ENCODE results near the gene SLC25A47.
"Not testable (repeated sequence)": the region's sequence is repeated elsewhere in the genome, so short reads cannot be mapped to it uniquely, and the experiment has no call there.

The SLC25A47 gene

DNA sequence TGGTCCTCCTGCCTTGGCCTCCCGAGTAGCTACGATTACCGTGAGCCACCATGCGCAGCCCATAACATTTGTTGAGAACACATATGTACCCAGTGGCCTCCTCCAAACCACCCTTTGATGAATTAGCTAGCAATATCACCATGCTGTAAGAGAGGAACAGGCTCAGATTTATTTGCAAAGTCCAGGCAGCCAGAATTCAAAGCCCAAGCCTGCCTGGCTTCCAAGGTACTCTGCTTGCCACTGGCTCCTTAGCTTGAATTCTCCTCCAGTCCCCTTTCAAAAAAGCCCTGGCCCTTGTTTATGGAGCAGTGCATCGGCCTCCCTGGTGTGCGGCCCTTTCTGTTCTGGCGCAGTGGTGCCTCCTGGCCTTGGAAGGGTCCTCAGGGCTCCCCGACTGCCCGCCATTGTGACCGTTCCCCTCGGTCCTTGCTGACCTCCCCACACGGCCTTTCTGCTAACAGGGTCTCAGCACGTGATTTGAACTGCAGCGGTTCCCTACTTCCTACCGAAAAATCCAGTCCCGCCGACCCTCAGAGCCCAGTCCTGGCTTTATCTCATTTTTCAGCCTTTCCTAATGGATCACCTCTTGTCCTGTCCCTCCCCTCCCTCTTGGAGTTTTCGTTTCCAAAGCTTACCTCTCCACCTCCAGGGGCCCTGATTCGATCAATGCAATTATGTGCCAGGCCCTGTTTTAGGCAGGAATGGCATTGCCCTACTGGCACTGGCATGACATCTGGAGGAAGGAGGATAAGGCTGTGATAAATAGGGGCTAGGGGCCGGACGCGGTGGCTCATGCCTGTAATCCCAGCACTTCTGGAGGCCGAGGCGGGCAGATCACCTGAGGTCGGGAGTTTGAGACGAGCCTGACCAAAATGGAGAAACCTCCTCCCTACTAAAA lies 38.9 kb upstream of the SLC25A47 start:
- Histone ChIP-seq H3K9ac (ENCODE audit: low read depth in 1 of 2, low read length in 2 of 2) (peak overlapping the region in 1 of 2 donors; percentile 92), H3K4me3 (ENCODE audit: low read length in 2 of 2) (peak overlapping the region; percentile 70 to 73), H3K9me3 (ENCODE audit: control insufficient read depth in 2 of 2, low read length in 2 of 2) (no peaks in the 10 kb centered on the region), H3K4me1 (ENCODE audit: control insufficient read depth in 2 of 2, insufficient read depth in 2 of 2, low read length in 2 of 2) (peaks cover 3 to 8% of the 10 kb centered on the region in 2 donors), H3K36me3 (ENCODE audit: control insufficient read depth in 2 of 2, insufficient read depth in 2 of 2, low read length in 2 of 2) (peaks cover 5 to 6% of the 10 kb centered on the region in 2 donors), H3K27ac (ENCODE audit: low read depth in 2 of 2, low read length in 2 of 2) (no peak overlapping the region), H3K27me3 (ENCODE audit: control insufficient read depth in 2 of 2, insufficient read depth in 2 of 2, low read length in 2 of 2) (no peaks in the 10 kb centered on the region)

DNA sequence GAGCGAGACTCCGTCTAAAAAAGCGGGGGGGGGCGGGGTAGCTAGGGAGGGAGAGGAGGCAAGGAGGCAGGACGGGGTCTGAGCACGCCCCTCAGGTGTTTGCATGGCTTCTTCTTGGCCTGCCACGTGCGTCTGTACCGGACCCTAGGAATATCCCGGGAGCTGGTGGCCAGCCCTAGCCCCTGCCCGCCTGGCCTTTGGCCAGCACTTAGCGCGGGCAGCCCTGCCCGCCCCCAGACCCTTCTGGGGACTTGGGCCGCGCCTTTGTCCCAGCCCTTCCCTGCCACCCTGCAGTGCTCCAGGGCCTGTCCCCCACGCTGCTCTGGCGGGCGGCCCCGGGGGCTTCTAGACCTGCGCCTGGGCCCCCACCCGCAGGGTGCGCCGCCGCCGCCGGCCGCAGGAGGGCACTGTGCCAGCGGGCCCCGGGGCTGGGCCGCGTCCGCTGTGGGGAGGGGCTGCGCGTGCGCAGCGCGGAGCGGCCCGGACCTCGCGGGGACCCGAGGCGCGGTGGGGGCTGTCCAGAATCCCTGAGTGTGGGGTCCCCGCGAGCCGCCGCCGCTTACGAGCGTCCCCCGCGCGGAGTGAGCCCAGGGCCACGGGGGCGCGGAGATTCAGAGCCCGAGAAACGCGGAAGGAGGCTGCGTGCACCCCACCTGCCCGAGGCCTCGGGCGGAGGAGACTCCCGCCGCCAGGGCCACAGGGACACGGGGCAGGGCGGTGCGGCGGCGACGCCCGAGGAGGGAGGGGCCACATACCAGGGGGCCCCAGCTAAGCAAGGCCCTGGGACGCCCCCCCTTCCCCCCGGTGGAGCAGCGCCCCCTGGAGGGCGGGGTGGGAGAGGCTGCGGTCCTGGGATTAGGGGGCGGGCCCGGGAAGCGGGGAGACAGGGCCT lies 37.9 kb upstream of the SLC25A47 start:
- Histone ChIP-seq H3K4me3 (ENCODE audit: low read length in 2 of 2) (peak overlapping the region; percentile 70 to 73), H3K27ac (ENCODE audit: low read depth in 2 of 2, low read length in 2 of 2) (peak overlapping the region; percentile 86), H3K36me3 (ENCODE audit: control insufficient read depth in 2 of 2, insufficient read depth in 2 of 2, low read length in 2 of 2) (peaks cover 5 to 6% of the 10 kb centered on the region in 2 donors), H3K9ac (ENCODE audit: low read depth in 1 of 2, low read length in 2 of 2) (peak overlapping the region; percentile 75 to 92), H3K9me3 (ENCODE audit: control insufficient read depth in 2 of 2, low read length in 2 of 2) (no peaks in the 10 kb centered on the region), H3K27me3 (ENCODE audit: control insufficient read depth in 2 of 2, insufficient read depth in 2 of 2, low read length in 2 of 2) (no peaks in the 10 kb centered on the region), H3K4me1 (ENCODE audit: control insufficient read depth in 2 of 2, insufficient read depth in 2 of 2, low read length in 2 of 2) (peaks cover 3 to 5% of the 10 kb centered on the region in 2 donors)

DNA sequence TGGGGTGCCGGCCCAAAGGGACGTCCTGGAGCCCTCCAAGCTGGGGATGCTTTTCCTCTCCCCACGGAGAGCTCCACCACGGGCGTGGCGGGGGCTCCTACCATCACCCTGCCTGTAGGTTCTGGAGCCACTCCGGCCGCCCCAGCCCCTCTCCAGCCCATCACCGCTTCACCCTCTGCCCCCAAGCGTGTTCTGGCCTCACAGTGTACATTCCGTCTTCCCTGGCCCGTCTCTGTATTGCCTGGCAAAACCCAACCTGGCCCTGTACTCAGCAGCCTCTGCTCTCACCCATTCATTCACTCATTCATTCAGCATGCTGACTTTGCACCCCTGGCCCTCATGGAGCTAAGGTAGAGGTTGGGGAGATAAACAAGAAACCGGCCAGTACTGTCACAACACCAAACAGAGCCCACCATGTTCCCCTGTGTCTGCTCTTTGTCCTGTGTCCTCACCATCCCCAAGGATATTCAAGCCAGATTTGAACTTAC lies 37.2 kb upstream of the SLC25A47 start:
- H3K27me3 ChIP-seq (ENCODE audit: control insufficient read depth in 2 of 2, insufficient read depth in 2 of 2, low read length in 2 of 2): no peaks in the 10 kb centered on the region
- peaks cover 5 to 6% of the 10 kb centered on the region in 2 donors for H3K36me3 ChIP-seq (ENCODE audit: control insufficient read depth in 2 of 2, insufficient read depth in 2 of 2, low read length in 2 of 2)
- H3K4me3 ChIP-seq (ENCODE audit: low read length in 2 of 2): peak overlapping the region; percentile 70 to 73
- peaks cover 3 to 5% of the 10 kb centered on the region in 2 donors for H3K4me1 ChIP-seq (ENCODE audit: control insufficient read depth in 2 of 2, insufficient read depth in 2 of 2, low read length in 2 of 2)
- H3K9me3 ChIP-seq (ENCODE audit: control insufficient read depth in 2 of 2, low read length in 2 of 2): no peaks in the 10 kb centered on the region
- H3K9ac ChIP-seq (ENCODE audit: low read depth in 1 of 2, low read length in 2 of 2): peak overlapping the region; percentile 14 to 92
- peak overlapping the region; percentile 86 for H3K27ac ChIP-seq (ENCODE audit: low read depth in 2 of 2, low read length in 2 of 2)

DNA sequence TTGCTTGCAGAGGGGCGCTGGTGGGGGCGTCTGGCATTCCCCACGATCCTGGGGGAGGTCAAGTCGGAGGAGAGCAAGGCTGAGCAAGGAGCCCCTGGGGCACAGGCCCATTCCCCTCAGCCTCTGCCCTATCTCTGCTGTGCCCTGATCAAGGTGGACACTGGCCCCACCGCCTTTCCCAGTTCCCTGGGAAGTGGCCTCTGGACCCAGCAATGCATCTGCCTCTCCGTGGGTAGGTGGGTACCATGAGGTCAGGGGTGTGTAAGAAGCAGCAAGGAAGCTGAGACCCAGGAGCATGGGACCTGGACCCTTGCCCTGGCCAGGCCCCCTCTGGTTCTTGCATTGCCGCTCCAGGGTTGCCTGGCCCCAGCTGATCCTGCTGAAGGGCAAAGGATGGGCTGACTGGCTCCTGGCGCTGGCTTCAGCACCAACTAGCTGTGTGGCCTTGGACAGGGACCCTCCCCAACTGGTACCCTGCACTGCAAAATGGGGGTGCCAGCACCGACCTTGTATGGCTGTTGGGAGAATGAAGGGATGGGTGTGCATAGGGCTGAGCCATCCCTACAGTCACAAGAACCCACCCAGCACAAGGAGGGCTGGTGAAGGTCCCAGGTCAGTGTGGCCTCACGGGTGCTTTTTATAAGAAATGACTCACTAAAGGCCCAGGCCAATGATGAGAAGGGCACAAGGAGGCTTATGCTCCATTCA lies 36.5 kb upstream of the SLC25A47 start:
- no peak overlapping the region for H3K9ac ChIP-seq (ENCODE audit: low read depth in 1 of 2, low read length in 2 of 2)
- no peak overlapping the region for H3K27ac ChIP-seq (ENCODE audit: low read depth in 2 of 2, low read length in 2 of 2)
- peaks cover 0 to 3% of the 10 kb centered on the region in 2 donors for H3K36me3 ChIP-seq (ENCODE audit: control insufficient read depth in 2 of 2, insufficient read depth in 2 of 2, low read length in 2 of 2)
- H3K9me3 ChIP-seq (ENCODE audit: control insufficient read depth in 2 of 2, low read length in 2 of 2): no peaks in the 10 kb centered on the region
- H3K4me1 ChIP-seq (ENCODE audit: control insufficient read depth in 2 of 2, insufficient read depth in 2 of 2, low read length in 2 of 2): peaks cover 3 to 5% of the 10 kb centered on the region in 2 donors
- no peak overlapping the region for H3K4me3 ChIP-seq (ENCODE audit: low read length in 2 of 2)
- no peaks in the 10 kb centered on the region for H3K27me3 ChIP-seq (ENCODE audit: control insufficient read depth in 2 of 2, insufficient read depth in 2 of 2, low read length in 2 of 2)

GRCh38 chr14:100287202-100287997 lies 35.7 kb upstream of the SLC25A47 start:
- no peaks in the 10 kb centered on the region for H3K36me3 ChIP-seq (ENCODE audit: control insufficient read depth in 2 of 2, insufficient read depth in 2 of 2, low read length in 2 of 2)
- H3K27ac ChIP-seq (ENCODE audit: low read depth in 2 of 2, low read length in 2 of 2): no peak overlapping the region
- peaks cover 3 to 5% of the 10 kb centered on the region in 2 donors for H3K4me1 ChIP-seq (ENCODE audit: control insufficient read depth in 2 of 2, insufficient read depth in 2 of 2, low read length in 2 of 2)
- H3K9ac ChIP-seq (ENCODE audit: low read depth in 1 of 2, low read length in 2 of 2): no peak overlapping the region
- H3K4me3 ChIP-seq (ENCODE audit: low read length in 2 of 2): no peak overlapping the region
- no peaks in the 10 kb centered on the region for H3K9me3 ChIP-seq (ENCODE audit: control insufficient read depth in 2 of 2, low read length in 2 of 2)
- no peaks in the 10 kb centered on the region for H3K27me3 ChIP-seq (ENCODE audit: control insufficient read depth in 2 of 2, insufficient read depth in 2 of 2, low read length in 2 of 2)

DNA sequence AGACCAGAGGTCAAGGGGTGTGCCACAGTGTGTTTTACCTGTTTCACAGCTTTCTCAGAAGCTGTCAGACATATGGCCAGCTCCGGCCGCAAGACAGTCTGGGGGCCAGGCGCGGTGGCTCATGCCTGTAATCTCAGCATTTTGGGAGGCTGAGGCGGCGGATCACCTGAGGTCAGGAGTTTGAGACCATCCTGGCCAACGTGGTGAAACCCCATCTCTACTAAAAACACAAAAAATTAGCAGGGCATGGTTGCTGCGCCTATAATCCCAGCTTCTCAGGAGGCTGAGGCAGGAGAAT lies 35.2 kb upstream of the SLC25A47 start:
- not testable (repeated sequence) for H3K9ac ChIP-seq (ENCODE audit: low read depth in 1 of 2, low read length in 2 of 2); H3K36me3 ChIP-seq (ENCODE audit: control insufficient read depth in 2 of 2, insufficient read depth in 2 of 2, low read length in 2 of 2); H3K4me1 ChIP-seq (ENCODE audit: control insufficient read depth in 2 of 2, insufficient read depth in 2 of 2, low read length in 2 of 2); H3K9me3 ChIP-seq (ENCODE audit: control insufficient read depth in 2 of 2, low read length in 2 of 2); H3K27ac ChIP-seq (ENCODE audit: low read depth in 2 of 2, low read length in 2 of 2); H3K4me3 ChIP-seq (ENCODE audit: low read length in 2 of 2); H3K27me3 ChIP-seq (ENCODE audit: control insufficient read depth in 2 of 2, insufficient read depth in 2 of 2, low read length in 2 of 2)

DNA sequence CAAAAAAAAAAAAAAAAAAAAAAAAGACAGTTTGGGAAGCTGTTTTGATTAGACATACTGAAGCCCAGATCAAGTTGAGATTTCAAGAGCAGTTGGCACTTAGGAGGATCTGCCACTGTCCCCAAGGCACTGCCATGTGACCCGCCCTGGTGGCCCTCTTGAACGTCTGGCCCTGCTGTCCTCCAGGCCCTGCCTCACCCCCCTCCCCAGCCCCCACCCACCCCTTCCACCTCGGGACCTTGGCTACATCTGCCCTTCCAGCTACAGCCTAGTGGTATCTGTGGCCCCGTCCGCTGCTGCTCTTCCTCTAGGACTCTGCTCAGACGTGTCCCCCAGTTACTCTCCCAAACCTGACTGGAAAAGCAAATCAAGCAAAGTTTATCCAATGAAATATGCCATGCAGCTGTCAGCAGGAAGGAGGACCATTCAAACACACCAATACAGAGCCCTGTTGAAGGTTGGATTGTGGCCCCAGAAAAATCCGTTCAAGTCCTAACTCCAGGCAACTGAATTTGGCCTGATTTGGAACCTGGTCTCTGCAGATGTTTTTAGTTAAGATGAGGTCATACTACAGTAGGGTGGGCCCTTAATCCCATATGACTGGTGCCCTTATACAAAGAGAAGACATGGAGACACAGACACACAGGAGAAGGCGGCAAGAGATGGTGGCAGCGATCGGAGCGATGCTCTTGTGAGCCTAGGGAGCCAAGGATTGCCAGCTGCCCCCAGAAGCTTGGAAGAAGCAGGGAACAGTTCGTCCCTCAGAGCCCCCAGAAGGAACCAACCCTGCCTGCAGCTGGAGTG lies 34.6 kb upstream of the SLC25A47 start:
- Histone ChIP-seq H3K9ac (ENCODE audit: low read depth in 1 of 2, low read length in 2 of 2) (no peak overlapping the region), H3K36me3 (ENCODE audit: control insufficient read depth in 2 of 2, insufficient read depth in 2 of 2, low read length in 2 of 2) (no peaks in the 10 kb centered on the region)

DNA sequence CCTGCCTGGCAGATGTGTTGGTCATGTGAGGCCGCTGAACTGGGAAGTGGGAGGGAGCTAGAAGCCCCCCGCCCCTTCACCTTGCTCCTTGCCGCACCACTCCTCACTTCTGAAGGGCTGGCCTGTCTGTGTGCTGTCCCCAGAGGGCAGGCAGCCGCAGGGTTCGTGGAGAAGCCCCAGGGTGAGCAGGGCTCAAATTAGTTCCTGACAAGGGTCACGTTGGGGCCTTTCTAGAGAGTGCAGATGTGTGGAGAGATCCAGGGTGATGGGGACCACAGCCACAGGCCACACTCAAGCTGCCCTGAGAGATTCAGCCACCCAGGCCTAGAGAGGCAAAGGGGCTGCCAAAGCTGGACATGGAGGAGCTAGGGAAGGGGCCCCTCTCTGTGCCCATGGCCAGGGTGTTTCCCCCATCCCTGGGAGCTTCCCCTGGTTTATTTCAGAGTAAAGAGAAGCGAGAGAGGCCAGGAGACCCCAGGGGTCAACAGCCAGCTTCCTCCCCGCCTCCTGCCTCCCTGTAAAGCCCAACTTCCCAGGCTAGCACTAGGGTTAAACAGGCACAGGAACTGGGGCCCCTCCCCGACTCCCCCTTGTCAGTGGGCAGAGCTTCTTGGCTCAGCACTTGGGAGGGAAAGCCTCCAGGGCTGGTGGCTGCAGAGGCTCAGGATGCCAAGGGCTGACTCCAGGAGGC lies 33.1 kb upstream of the SLC25A47 start:
- H3K36me3 ChIP-seq (ENCODE audit: control insufficient read depth in 2 of 2, insufficient read depth in 2 of 2, low read length in 2 of 2): no peaks in the 10 kb centered on the region
- H3K27ac ChIP-seq (ENCODE audit: low read depth in 2 of 2, low read length in 2 of 2): no peak overlapping the region
- no peaks in the 10 kb centered on the region for H3K27me3 ChIP-seq (ENCODE audit: control insufficient read depth in 2 of 2, insufficient read depth in 2 of 2, low read length in 2 of 2)
- no peak overlapping the region for H3K4me3 ChIP-seq (ENCODE audit: low read length in 2 of 2)
- peaks cover 3 to 5% of the 10 kb centered on the region in 2 donors for H3K4me1 ChIP-seq (ENCODE audit: control insufficient read depth in 2 of 2, insufficient read depth in 2 of 2, low read length in 2 of 2)
- H3K9me3 ChIP-seq (ENCODE audit: control insufficient read depth in 2 of 2, low read length in 2 of 2): no peaks in the 10 kb centered on the region
- H3K9ac ChIP-seq (ENCODE audit: low read depth in 1 of 2, low read length in 2 of 2): no peak overlapping the region

More for the DNA sequence above, 34.6 kb upstream of the SLC25A47 start:
- Histone ChIP-seq H3K4me3 (ENCODE audit: low read length in 2 of 2) (no peak overlapping the region), H3K27ac (ENCODE audit: low read depth in 2 of 2, low read length in 2 of 2) (no peak overlapping the region), H3K9me3 (ENCODE audit: control insufficient read depth in 2 of 2, low read length in 2 of 2) (no peaks in the 10 kb centered on the region), H3K27me3 (ENCODE audit: control insufficient read depth in 2 of 2, insufficient read depth in 2 of 2, low read length in 2 of 2) (no peaks in the 10 kb centered on the region), H3K4me1 (ENCODE audit: control insufficient read depth in 2 of 2, insufficient read depth in 2 of 2, low read length in 2 of 2) (peaks cover 3 to 5% of the 10 kb centered on the region in 2 donors)
